GM18508 (cell line): ENCODE measurements around the gene VTN.

ENCODE experiments used
- ATAC-seq: cut with Tn5 transposase; IDR thresholded peaks from one replicate; pipeline ENCODE4 v1.9.1; 2021; ENCODE audit warnings: moderate number of reproducible peaks; ENCODE audit not compliant: insufficient read depth, unreplicated experiment

The VTN gene

DNA sequence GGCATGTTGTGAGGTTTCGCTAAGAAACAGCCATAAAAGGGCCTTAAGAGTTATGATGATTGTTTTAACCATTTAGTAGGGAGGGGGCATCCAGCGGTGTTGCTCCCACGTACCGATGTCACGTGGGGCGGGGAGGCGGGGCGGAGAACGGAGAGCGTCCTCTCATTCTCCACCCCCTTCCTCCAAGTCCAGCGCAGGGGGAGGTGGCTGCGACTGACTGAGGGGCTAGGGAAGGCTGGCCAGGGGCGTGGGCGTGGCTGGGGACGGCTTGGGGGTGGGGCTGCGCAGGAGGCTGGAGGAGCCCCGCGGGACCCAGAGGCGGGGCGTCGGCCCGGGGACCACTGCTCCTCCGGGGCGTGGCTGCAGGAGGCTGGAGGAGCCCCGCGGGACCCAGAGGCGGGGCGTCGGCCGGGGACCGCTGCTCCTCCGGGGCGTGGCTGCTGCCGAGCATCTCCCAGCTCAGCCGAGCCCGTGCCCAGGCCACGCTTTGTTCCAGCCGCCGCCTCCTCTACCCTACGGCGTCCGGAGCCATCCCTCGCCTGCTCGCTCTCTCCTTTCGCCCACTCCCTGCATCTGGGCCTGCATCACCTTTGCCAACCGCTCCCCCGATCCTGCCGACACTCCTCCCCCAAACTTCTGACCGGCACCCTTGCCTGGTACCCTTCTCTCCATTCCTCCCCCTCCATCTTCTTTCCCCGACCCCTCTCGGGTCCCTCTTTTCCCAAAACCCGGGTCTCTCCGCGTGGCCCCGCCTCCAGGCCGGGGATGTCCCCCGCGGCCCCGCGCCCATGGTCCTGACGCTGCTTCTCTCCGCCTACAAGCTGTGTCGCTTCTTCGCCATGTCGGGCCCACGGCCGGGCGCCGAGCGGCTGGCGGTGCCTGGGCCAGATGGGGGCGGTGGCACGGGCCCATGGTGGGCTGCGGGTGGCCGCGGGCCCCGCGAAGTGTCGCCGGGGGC, 1.4 kb upstream of the VTN start, which contains the start of gene SARM1:
TSS of gene SARM1 (plus strand) at position 450 of the 958 bp plus-strand sequence. CDS start at position 789, 339 bp downstream.
- ATAC-seq = no peak

- no peak for ATAC-seq
These were observed 617 bp upstream of the VTN start for GRCh38 chr17:28370744-28371103.

GRCh38 chr17:28369684-28370034, 448 bp downstream of the VTN start:
- ATAC-seq = no peak

- no peak for ATAC-seq
These were observed 1.0 kb downstream of the VTN start for GRCh38 chr17:28368915-28369683.

GRCh38 chr17:28368306-28368831, 1.7 kb downstream of the VTN start:
- no peak for ATAC-seq

DNA sequence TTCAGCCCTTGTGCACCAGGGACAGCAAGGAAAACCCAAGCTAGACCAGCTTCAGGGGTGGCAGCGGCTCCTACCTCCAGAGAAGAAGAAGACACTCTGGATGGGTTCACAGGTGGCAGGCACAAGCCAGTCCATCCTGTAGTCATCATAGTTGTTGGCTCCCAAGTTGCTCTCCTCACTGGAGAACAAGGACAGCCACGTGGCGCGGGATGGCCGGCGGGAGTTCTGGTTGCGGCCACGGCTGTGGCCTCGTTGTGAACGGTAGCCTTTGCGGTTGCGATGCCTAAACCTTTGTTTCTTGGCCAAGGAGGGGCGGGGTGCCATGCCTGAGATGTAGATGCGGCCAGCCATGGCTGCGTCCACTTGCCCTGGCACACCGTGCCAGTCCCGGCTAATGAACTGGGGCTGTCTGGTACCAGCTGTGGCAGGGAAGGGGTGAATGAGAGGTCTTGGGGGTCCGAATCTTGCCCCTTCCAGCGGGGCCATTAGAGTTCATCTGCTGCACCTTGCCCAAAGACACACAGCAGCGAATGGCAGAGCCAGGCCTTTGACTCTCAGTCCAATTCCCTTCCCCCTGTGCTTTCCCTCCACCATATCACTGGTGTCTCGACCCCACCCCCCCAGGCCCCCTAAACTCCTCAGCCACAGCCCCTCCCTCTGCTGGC, 2.3 kb downstream of the VTN start:
- ATAC-seq = no peak

GRCh38 chr17:28366605-28367004, 3.5 kb downstream of the VTN start:
- no peak for ATAC-seq

GRCh38 chr17:28365487-28365886, 4.6 kb downstream of the VTN start:
- ATAC-seq = no peak

DNA sequence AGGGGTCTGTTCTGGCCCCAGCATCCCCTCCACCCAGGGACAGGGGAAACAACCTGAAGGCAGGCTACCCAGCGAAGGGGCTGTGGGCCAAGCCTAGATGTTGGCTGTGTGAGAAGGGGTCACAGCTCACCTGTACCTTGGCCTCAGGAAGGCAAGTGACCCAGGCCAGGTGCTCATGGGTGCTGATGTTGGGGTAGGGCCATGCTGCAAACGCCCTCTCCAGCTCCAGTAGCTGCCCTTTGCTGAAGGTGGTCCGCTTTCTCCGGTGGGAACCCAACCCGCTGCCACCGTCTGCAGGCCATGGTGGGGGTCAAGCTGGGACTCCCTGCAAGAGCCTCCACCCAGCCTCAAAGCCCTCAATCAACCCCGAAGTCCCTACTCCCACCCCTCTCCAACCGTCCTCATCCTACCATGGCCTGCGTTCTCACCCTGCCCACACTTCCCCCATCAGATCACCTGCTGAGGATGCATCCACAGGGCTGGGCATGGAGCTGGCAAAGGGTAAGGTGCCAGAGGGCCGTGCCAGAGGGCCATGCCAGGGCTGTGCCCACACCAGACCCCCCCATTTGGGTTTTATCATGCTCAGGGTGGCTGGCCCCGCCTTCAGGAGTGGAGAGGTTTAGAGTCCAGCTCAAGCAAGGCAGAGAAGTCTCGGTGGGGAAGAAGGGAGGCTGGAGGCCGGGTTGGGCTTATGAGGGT, 5.3 kb downstream of the VTN start, which contains the start of gene SEBOX:
TSS of gene SEBOX (minus strand) at position 535 of the 699 bp plus-strand sequence. CDS start at position 487, 48 bp downstream.
- ATAC-seq = no peak

GRCh38 chr17:28363776-28364650, 6.1 kb downstream of the VTN start:
- ATAC-seq = no peak

DNA sequence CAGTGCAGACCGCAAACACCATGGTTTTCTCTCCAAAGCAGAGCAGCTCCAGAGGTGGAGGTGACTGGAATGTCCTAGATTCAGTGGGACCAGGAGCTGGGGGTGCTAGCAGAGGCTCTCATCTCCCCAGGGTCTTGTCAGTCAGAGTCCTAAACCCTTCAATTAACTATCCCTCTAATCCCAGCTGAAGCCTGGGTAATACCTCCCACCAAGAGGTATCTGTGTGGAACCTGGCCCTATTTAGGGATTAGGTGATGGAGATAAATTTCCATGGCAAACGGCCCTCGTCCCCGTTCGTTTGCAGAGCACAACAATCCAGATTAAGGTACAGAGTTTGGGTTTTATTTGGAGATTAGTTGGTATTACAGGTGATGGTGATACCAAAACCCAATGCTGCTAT, 6.9 kb downstream of the VTN start:
- no peak for ATAC-seq

DNA sequence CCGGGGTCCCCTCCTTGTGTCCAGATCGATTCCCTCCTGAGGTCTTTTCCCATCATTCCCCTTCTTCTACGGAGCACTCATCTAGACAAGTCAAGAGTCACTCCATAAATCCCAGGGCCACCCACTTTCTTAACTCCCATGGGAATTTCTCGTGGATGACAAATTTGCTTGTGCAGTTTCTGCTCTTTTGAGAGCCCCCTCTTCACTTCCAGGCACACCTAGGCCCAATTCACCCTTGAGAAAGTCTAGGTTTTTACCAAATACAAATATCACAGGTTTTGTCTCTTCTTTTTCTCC, 12.3 kb downstream of the VTN start:
- ATAC-seq = no peak

DNA sequence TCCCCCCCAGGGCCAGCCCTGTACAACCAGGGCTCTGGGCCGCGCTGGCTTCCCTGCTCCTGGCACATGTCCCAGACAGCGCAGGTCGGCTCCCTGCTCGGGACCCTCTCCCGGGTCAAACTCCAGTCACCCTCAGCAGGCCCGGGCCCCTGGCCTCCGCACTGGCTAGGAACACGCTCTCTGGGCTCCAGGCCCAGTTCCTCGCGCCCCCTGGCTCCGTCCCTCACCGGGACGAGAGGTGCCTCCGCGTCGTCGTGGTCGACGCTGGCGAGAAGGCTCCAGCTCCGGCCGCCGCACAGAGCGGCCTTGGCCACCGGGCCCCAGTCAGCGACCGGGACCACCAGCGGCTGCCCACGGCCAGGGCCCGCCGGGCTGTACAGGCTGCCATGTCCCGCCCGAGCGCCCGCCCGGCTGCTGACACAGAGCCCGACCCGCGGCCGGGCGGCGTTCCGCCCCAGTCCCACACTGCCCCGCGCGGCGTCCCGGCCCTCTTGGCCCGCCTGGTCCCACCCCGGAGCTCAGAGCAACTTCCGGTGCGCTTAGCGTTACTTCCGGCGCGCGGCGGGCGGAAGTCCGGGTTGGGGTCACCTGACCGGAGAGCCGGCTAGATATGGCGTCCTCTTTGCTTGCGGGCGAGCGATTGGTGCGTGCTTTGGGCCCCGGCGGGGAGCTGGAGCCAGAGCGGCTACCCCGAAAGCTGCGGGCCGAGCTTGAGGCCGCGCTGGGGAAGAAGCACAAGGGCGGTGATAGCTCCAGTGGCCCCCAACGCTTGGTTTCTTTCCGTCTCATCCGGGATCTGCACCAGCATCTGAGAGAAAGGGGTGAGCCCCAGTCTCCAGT, 12.8 kb downstream of the VTN start, which contains the start of gene POLDIP2:
TSS of gene POLDIP2 (minus strand) at position 467 of the 840 bp plus-strand sequence. CDS start at position 388, 79 bp downstream.
- no peak for ATAC-seq

DNA sequence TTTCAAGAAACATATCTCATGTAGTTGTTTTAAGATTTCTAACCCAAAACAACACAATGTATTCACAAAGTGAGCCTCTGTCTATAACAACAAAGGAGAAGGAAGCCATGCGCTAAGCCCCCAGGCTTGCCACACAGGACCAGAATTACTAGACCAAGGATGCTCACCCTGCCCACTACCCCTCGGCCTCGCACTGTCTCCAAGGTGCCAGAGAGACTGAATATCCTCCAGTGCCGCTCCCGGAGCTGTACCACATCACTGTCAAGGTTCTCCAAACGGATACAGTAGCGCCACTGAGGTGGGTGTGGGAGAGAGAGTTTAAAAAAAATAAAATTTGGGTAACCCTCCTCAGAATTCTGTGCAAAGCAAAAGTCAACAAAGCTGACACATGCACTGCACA, 19.8 kb downstream of the VTN start:
- ATAC-seq = no peak

DNA sequence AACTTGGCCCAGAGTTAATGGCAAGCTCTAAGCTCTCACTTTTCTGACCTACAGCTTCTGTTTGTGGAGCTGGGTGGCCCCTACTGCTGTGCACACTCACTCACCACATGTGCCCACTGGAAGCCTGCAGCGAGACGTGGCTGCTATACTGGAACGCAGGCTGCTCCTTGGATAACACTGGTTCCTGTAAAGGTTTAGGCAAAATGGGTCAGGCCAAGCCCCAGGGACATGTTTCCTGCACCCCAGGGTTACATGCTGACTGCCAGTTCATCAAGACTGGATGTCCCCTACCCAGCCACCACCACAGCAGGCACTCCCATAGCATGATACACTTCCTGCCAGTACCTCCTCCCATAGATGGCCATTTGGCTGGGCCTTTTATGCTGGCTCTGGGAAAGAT, 21.1 kb downstream of the VTN start:
- ATAC-seq = no peak

DNA sequence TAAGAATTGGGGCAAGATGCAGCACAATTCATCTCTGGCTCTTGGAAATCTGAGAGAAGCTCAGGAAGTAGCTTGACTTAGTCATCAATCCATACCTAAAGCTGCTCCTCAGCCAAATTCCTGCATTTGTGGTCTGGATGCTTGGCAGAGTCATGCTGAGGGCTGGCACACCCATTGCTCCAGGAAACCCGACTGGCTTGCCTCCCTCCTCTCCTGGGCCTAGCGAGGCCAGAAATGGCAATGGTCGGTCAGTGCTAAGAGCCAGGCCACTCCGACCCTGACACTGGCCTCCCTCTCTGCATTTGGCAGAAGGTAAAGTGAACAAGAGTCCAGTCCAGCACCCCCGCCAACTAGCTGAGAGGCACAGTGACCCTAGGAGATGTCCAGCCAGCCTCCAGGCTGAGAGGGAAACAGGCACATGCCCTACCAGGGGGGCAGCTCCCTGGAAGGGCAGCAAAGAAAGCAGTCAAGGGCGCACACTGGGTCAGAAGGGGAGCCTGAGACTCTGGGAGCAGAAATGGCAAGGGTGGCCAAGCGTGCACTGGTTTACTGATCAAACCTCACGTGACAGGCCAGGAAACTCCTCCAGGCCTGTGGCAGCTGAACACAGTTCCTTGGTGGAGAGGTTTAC, 22.7 kb downstream of the VTN start:
- ATAC-seq = no peak

DNA sequence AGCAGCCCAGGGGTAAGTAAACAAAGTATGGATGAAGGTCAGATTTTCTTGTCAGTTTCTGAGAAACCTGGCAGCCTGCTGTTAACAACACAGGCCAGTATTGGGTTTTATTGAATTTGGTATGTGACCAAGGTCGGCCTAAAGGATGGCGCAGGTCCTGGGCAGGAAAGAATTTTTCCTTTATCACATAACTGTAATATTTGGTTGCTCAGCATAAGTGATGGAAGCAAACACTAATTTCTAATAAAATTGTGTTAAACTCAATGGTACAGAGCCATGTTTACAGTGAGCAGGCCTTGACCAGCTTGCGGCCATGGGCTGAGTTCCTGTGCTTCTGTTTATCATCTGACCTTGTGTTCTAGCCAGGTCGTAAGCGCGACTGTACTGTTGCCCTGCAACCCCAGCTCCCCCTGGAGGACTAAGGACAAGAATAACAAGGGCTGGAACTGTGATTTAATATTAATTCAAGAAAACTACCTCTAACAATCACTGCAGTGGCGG, 23.3 kb downstream of the VTN start:
- no peak for ATAC-seq

DNA sequence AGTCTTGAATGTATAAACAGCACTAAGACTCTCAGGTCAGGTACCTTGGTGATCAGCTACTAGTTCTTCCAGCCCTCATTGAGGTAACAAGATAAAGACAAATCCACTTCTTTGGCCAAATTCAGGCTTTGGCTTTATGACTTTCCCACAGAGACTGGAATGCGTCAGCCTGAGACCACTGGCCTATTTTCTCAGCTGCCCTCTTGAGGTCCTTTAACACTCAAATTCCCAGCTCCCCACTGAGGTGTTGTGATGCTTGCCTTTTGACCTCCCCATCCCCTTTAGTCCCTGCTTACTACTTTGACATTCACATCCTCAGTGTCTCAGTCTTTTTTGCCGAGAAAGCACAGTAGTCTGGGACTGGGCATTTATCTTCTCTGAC, 23.9 kb downstream of the VTN start:
- ATAC-seq = no peak
